Medulla oblongata (tissue), 1 donor: Measurements from ENCODE around the gene KRT82.
A peak's percentile ranks its signal among the peaks of the same experiment; 100 is the strongest.

Experiments
- DNase-seq: peaks from one replicate; pipeline ENCODE4 v3.0.0-alpha.2; 2015; ENCODE audit errors: extremely low spot score

KRT82 gene

GRCh38 chr12:52436000-52436827, 30.1 kb upstream of the KRT82 start:
- no peak for DNase-seq

- DNase-seq, result no peak
Measured at GRCh38 chr12:52435659-52435999, 29.5 kb upstream of the KRT82 start.

GRCh38 chr12:52434760-52435530, 28.8 kb upstream of the KRT82 start:
- no peak for DNase-seq

GRCh38 chr12:52434081-52434733, 28.1 kb upstream of the KRT82 start, which contains the start of gene KRT75:
TSS of gene KRT75 (minus strand) at chr12:52434371. CDS start at chr12:52434304, 67 bp downstream.
- no peak for DNase-seq

- DNase-seq, result no peak
Measured at GRCh38 chr12:52433501-52434080, 27.5 kb upstream of the KRT82 start.

- no peak for DNase-seq
Measured at GRCh38 chr12:52432559-52433207, 26.5 kb upstream of the KRT82 start.

GRCh38 chr12:52428121-52428520, 22.0 kb upstream of the KRT82 start:
- no peak for DNase-seq

GRCh38 chr12:52427083-52427482, 20.9 kb upstream of the KRT82 start:
- no peak for DNase-seq

GRCh38 chr12:52426034-52426433, 19.9 kb upstream of the KRT82 start:
- no peak for DNase-seq

GRCh38 chr12:52425466-52425865, 19.3 kb upstream of the KRT82 start:
- DNase-seq, result no peak

GRCh38 chr12:52423661-52424500, 17.7 kb upstream of the KRT82 start:
- DNase-seq, result no peak

GRCh38 chr12:52423035-52423434, 16.9 kb upstream of the KRT82 start:
- no peak for DNase-seq

GRCh38 chr12:52419656-52420055, 13.5 kb upstream of the KRT82 start:
- DNase-seq, result no peak

GRCh38 chr12:52418576-52419110, 12.5 kb upstream of the KRT82 start:
- DNase-seq, result no peak

- DNase-seq, result no peak
Measured at GRCh38 chr12:52417740-52418139, 11.6 kb upstream of the KRT82 start.

- no peak for DNase-seq
Measured at GRCh38 chr12:52416795-52417194, 10.7 kb upstream of the KRT82 start.

- DNase-seq, result peak; percentile 5
Measured at GRCh38 chr12:52415870-52416750, 10.0 kb upstream of the KRT82 start.

- DNase-seq, result no peak
Measured at GRCh38 chr12:52414936-52415335, 8.8 kb upstream of the KRT82 start.

- no peak for DNase-seq
Measured at GRCh38 chr12:52413782-52414345, 7.7 kb upstream of the KRT82 start.
